Panc1 (cell line): Measurements from ENCODE around the gene FARS2. TPM values are rescaled to one million over a fixed set of nuclear protein-coding genes. Genes with fewer than 3 reads are reported as not detected.

ENCODE experiments used
- ATAC-seq: fragments of 200-7000 bp; cut with Tn5 transposase; 2 replicates; pipeline ENCODE4 v1.9.1; 2020; ENCODE audit warnings: mild to moderate bottlenecking, moderate library complexity
- BruUV-seq: library from RNA; stranded (reverse); fragments of 400-500 nt; replicated peaks from 2 replicates; lab custom pipeline; 2021; lab: Mats Ljungman, UMichigan
- CTCF ChIA-PET: fragments of 300-600 bp; sonication (Branson Sonifier 250); formaldehyde crosslinking; loops from one replicate; lab custom pipeline; 2022; ENCODE audit warnings: antibody characterized with exemption; lab: Charles Lee
- POLR2A ChIA-PET: fragments of 300-600 bp; sonication (Branson Sonifier 250); formaldehyde crosslinking; loops from one replicate; lab custom pipeline; 2022; ENCODE audit warnings: antibody characterized with exemption; lab: Charles Lee
- DNase-seq: peaks from one replicate; pipeline ENCODE4 v3.0.0-alpha.2; 2010; ENCODE audit warnings: low read depth, low spot score
- H3K27ac ChIP-seq: 2 replicates; pipeline ENCODE4 v1.5.1; 2011; ENCODE audit warnings: mild to moderate bottlenecking, low read length, inconsistent platforms
- H3K27me3 ChIP-seq: fragments of 200-500 bp; sonication (Bioruptor generic); 2 replicates; pipeline ENCODE4 v1.6.0; 2014; ENCODE audit warnings: low read length, inconsistent platforms; ENCODE audit not compliant: control insufficient read depth, insufficient read depth
- H3K36me3 ChIP-seq: fragments of 200-500 bp; sonication (Bioruptor generic); 2 replicates; pipeline ENCODE4 v1.5.1; 2014; ENCODE audit warnings: inconsistent platforms, mild to moderate bottlenecking, low read length, moderate library complexity; ENCODE audit not compliant: control insufficient read depth, insufficient read depth
- H3K4me1 ChIP-seq: 2 replicates; pipeline ENCODE4 v1.5.1; 2011; ENCODE audit warnings: inconsistent platforms, mild to moderate bottlenecking, low read length, moderate library complexity; ENCODE audit not compliant: control insufficient read depth, insufficient read depth
- H3K4me3 ChIP-seq, 2 experiments: 2 replicates each; pipeline ENCODE4 v1.5.1; 2011 to 2012; ENCODE audit warnings: low read depth in 2 of 2, low read length in 2 of 2, mild to moderate bottlenecking in 2 of 2, inconsistent platforms in 1 of 2, moderate library complexity in 1 of 2
- H3K9me3 ChIP-seq: fragments of 200-500 bp; sonication (Bioruptor generic); 2 replicates; pipeline ENCODE4 v1.5.1; 2014; ENCODE audit warnings: low read depth, mild to moderate bottlenecking, inconsistent platforms, low read length, moderate library complexity; ENCODE audit not compliant: control insufficient read depth, insufficient read depth
- CTCF ChIP-seq: fragments of 450-650 bp; IDR thresholded peaks from 2 replicates; pipeline ENCODE4 v1.5.1; 2017; ENCODE audit warnings: mild to moderate bottlenecking
- POLR2AphosphoS5 ChIP-seq: IDR thresholded peaks from 2 replicates; pipeline ENCODE4 v1.6.1; 2012; ENCODE audit warnings: mild to moderate bottlenecking, low read depth, low read length, moderate library complexity
- SIN3A ChIP-seq: IDR thresholded peaks from 2 replicates; pipeline ENCODE4 v1.6.1; 2012; ENCODE audit warnings: low read depth, mild to moderate bottlenecking, low read length, moderate library complexity, borderline replicate concordance; ENCODE audit not compliant: insufficient read depth
- TCF7L2 ChIP-seq: IDR thresholded peaks from 2 replicates; pipeline ENCODE4 v1.6.1; 2011; ENCODE audit warnings: mild to moderate bottlenecking, low read depth, low read length, inconsistent platforms
- in situ Hi-C: cut with HindIII; loops from 2 replicates; pipeline ENCODE4 v1.10.0; 2016; ENCODE audit warnings: low sequenced_read_pairs, low pct_unique_long_range_greater_than_20kb
- intact Hi-C: fragments of 100-400 bp; cut with micrococcal nuclease; formaldehyde crosslinking; loops from one replicate; pipeline ENCODE4 v1.10.0; 2022; ENCODE audit not compliant: unreplicated experiment
- total RNA-seq: library from RNA; stranded (reverse); gene quantifications from one replicate; pipeline ENCODE4 v1.2.1, GENCODE V29; 2021; ENCODE audit not compliant: unreplicated experiment
- TF ChIP-seq, protein P1 (sequence below), 2 experiments: IDR thresholded peaks; 2 replicates each; pipeline ENCODE4 v1.6.1; 2011 to 2012; ENCODE audit warnings: low read depth in 2 of 2, control low read depth in 1 of 2, low read length in 1 of 2, mild to moderate bottlenecking in 1 of 2, moderate library complexity in 1 of 2; ENCODE audit not compliant: insufficient read depth in 1 of 2

Gene FARS2
- total RNA-seq, 1 experiment from 2014 or later, result 12.8 TPM

- BruUV-seq, result no TSS peak
- intact Hi-C loops, result no loop called here
- H3K27me3 ChIP-seq, result no peaks in the 10 kb centered on the region
- DNase-seq, result no peak
- in situ Hi-C loops, result no loop called here
- TF ChIP-seq SIN3A, result no peak
- ChIA-PET POLR2A (no interaction called here), CTCF (no interaction called here)
- H3K9me3 ChIP-seq, result no peaks in the 10 kb centered on the region
- H3K27ac ChIP-seq, result no peak overlapping the region
- H3K4me1 ChIP-seq, result no peaks in the 10 kb centered on the region
- no peaks in the 10 kb centered on the region for H3K36me3 ChIP-seq
- no peak for ATAC-seq
- no peak overlapping the region for H3K4me3 ChIP-seq
Observed at GRCh38 chr6:5672581-5673011, 411.3 kb downstream of the FARS2 start.

- ATAC-seq (no peak), DNase-seq (no peak)
- ChIA-PET CTCF (no interaction called here), POLR2A (no interaction called here)
- Histone ChIP-seq H3K36me3 (no peaks in the 10 kb centered on the region), H3K27me3 (no peaks in the 10 kb centered on the region), H3K4me3 (no peak overlapping the region), H3K27ac (no peak overlapping the region), H3K9me3 (no peaks in the 10 kb centered on the region), H3K4me1 (no peaks in the 10 kb centered on the region)
- in situ Hi-C loops (no loop called here), intact Hi-C loops (no loop called here)
- no TSS peak for BruUV-seq
- TF ChIP-seq POLR2AphosphoS5, result no peak
- no peak for TF ChIP-seq TCF7L2
- no peak for TF ChIP-seq CTCF
- no peak for TF ChIP-seq SIN3A
- TF ChIP-seq, protein P1, sequence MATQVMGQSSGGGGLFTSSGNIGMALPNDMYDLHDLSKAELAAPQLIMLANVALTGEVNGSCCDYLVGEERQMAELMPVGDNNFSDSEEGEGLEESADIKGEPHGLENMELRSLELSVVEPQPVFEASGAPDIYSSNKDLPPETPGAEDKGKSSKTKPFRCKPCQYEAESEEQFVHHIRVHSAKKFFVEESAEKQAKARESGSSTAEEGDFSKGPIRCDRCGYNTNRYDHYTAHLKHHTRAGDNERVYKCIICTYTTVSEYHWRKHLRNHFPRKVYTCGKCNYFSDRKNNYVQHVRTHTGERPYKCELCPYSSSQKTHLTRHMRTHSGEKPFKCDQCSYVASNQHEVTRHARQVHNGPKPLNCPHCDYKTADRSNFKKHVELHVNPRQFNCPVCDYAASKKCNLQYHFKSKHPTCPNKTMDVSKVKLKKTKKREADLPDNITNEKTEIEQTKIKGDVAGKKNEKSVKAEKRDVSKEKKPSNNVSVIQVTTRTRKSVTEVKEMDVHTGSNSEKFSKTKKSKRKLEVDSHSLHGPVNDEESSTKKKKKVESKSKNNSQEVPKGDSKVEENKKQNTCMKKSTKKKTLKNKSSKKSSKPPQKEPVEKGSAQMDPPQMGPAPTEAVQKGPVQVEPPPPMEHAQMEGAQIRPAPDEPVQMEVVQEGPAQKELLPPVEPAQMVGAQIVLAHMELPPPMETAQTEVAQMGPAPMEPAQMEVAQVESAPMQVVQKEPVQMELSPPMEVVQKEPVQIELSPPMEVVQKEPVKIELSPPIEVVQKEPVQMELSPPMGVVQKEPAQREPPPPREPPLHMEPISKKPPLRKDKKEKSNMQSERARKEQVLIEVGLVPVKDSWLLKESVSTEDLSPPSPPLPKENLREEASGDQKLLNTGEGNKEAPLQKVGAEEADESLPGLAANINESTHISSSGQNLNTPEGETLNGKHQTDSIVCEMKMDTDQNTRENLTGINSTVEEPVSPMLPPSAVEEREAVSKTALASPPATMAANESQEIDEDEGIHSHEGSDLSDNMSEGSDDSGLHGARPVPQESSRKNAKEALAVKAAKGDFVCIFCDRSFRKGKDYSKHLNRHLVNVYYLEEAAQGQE (IDR thresholded peaks at IDR 0.05; ENCODE audit: insufficient read depth in 1 of 2, low read depth in 2 of 2, low read length in 1 of 2), result no peak
Observed at GRCh38 chr6:5673019-5673790, 411.9 kb downstream of the FARS2 start.

GRCh38 chr6:5674141-5674540 is 412.8 kb downstream of the FARS2 start:
- no peaks in the 10 kb centered on the region for H3K9me3 ChIP-seq
- H3K4me3 ChIP-seq, result no peak overlapping the region
- no TSS peak for BruUV-seq
- TF ChIP-seq CTCF, result no peak
- TF ChIP-seq POLR2AphosphoS5, result no peak
- TF ChIP-seq, protein P1 (IDR thresholded peaks at IDR 0.05; ENCODE audit: insufficient read depth in 1 of 2, low read depth in 2 of 2, low read length in 1 of 2), result no peak
- no peak for TF ChIP-seq TCF7L2
- TF ChIP-seq SIN3A, result no peak
- H3K36me3 ChIP-seq, result no peaks in the 10 kb centered on the region
- ChIA-PET POLR2A (no interaction called here), CTCF (no interaction called here)
- no peak overlapping the region for H3K27ac ChIP-seq
- H3K4me1 ChIP-seq, result no peaks in the 10 kb centered on the region
- intact Hi-C loops, result no loop called here
- H3K27me3 ChIP-seq, result no peaks in the 10 kb centered on the region
- in situ Hi-C loops, result no loop called here
- ATAC-seq (no peak), DNase-seq (no peak)
